ENCODE measurements around the gene PTCD1.

GRCh38 chr7:99397297-99397983 is 41.2 kb downstream of the PTCD1 start:
- TF ChIP-seq EZH2 (IDR thresholded peaks at IDR 0.05; ENCODE audit: insufficient read depth, poor library complexity, severe bottlenecking), result no peak
- TF ChIP-seq EZH2phosphoT487 (IDR thresholded peaks at IDR 0.05; ENCODE audit: insufficient read depth, low read depth), result no peak

All from GM23248 (cell line).